Spleen (tissue), 7 donors: ENCODE results near the gene KCNH5.

Experiments
- POLR2AphosphoS5 ChIP-seq, 3 donors: sonication (generic); formaldehyde crosslinking; IDR thresholded peaks; one replicate each; pipeline ENCODE4 v1.5.1; 2017; ENCODE audit warnings: antibody characterized with exemption in 3 of 3
- TF ChIP-seq, protein P1 (sequence below), 11 experiments: fragments of 200-600 bp in 7 of 11; fragments of 450-650 bp in 4 of 11; sonication (generic) in 4 of 11; IDR thresholded peaks in 8 of 11; conservative IDR thresholded peaks in 3 of 11; 1 replicate in 7 of 11; 2 replicates in 4 of 11; pipeline versions ENCODE4 v1.4.0 to v1.8.0; 2016 to 2021; ENCODE audit warnings: antibody characterized with exemption in 11 of 11, inconsistent platforms in 4 of 11, mild to moderate bottlenecking in 1 of 11
- donor health status: DM: no; HTN: no; CAD: no; lungs with moderate emphysema.
- donor health status: DM: no; HTN: no; CAD: no.
- donor health status: DM: no; HTN: no; CAD: no.

DNA sequence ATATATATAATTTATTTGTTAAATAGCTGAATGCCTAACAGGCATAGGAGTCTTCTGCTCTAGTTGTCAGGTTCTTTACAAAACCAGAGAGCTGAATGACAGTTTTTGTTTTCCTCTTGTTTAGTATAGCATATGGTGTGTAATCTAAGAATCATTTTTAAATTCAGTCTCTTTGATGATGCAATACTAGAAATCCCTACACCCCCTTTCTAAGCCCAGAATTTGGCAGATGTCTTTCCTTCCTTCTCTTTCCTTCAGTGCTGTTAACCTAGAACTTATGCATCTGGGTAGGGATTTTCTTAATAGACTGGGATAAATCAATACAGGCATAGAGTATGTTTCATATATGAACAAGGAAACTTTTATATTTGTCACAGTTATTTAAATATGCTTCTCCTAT is 198.1 kb downstream of the KCNH5 start:
- TF ChIP-seq, protein P1, sequence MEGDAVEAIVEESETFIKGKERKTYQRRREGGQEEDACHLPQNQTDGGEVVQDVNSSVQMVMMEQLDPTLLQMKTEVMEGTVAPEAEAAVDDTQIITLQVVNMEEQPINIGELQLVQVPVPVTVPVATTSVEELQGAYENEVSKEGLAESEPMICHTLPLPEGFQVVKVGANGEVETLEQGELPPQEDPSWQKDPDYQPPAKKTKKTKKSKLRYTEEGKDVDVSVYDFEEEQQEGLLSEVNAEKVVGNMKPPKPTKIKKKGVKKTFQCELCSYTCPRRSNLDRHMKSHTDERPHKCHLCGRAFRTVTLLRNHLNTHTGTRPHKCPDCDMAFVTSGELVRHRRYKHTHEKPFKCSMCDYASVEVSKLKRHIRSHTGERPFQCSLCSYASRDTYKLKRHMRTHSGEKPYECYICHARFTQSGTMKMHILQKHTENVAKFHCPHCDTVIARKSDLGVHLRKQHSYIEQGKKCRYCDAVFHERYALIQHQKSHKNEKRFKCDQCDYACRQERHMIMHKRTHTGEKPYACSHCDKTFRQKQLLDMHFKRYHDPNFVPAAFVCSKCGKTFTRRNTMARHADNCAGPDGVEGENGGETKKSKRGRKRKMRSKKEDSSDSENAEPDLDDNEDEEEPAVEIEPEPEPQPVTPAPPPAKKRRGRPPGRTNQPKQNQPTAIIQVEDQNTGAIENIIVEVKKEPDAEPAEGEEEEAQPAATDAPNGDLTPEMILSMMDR (IDR thresholded peaks at IDR 0.05 in 8 of 11, conservative IDR thresholded peaks at IDR 0.05 in 3 of 11): no peak
- TF ChIP-seq POLR2AphosphoS5 (IDR thresholded peaks at IDR 0.05): no peak
